ENCODE measurements around the gene WNT5A.

- TF ChIP-seq REST (IDR thresholded peaks at IDR 0.05; ENCODE audit: low read depth) (no peak), TEAD4 (IDR thresholded peaks at IDR 0.05) (no peak), FOXM1 (IDR thresholded peaks at IDR 0.05; ENCODE audit: borderline replicate concordance, low read depth) (no peak), NFIC (IDR thresholded peaks at IDR 0.05) (no peak), EP300 (IDR thresholded peaks at IDR 0.05; ENCODE audit: borderline replicate concordance) (no peak), ZBTB7A (IDR thresholded peaks at IDR 0.05; ENCODE audit: low read depth) (no peak)
These were observed 27.3 kb downstream of the WNT5A start for GRCh38 chr3:55459838-55460237.

Measured in Ishikawa (cell line).